Measurements from ENCODE around the gene CD163L1. TPM values are rescaled to one million over a fixed set of nuclear protein-coding genes. Genes with fewer than 3 reads are reported as not detected.
"Not testable (repeated sequence)": the region's sequence is repeated elsewhere in the genome, so short reads cannot be mapped to it uniquely, and the experiment has no call there.

CD163L1 gene
- total RNA-seq, 2 experiments from 2014 or later, result not detected

- ChIA-PET POLR2A (no interaction called here), CTCF (no interaction called here)
Observed at GRCh38 chr12:7344833-7345606, 98.9 kb downstream of the CD163L1 start.

- CTCF ChIA-PET, result no interaction called here
- POLR2A ChIA-PET, result no interaction called here
Observed at GRCh38 chr12:7339675-7340074, 104.3 kb downstream of the CD163L1 start.

- CTCF ChIA-PET, POLR2A ChIA-PET: not testable (repeated sequence)
Observed at GRCh38 chr12:7337790-7338189, 106.2 kb downstream of the CD163L1 start.

DNA sequence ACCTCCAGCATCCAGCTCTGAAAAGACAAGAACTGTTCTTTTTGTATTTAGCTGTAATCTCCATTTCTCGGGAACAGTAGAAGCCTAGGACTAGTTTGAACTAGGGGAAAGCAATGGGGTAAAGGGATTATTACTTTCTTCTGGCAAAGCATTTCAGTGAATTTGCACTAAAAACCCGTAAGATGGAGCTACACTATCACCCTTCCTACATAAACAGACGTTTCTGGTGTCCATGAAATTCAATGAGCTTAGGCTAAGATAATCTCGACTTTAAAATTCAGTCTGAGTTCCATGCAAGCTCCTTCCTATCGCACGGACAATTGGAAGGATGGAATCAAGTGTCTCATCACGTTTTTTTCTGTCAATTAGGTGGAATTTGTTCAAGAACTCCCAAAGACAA, 116.0 kb downstream of the CD163L1 start:
- ChIA-PET CTCF (no interaction called here), POLR2A (no interaction called here)

DNA sequence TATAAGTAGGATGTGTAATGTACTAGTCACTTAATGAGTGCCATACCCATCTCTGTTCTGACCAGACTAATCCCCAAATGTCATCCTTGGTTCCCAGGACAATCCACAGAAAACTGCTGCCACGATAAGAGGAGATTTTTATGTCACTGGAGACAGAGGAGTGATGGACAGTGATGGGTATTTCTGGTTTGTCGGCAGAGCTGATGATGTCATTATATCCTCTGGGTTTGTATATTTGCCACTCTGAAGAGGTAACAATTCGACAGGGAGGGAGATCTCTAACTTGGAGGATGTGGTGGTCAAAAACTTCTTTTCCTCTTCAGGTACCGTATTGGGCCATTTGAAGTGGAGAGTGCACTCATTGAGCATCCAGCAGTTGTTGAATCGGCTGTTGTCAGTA, 119.8 kb downstream of the CD163L1 start:
- ChIA-PET CTCF (no interaction called here), POLR2A (no interaction called here)

DNA sequence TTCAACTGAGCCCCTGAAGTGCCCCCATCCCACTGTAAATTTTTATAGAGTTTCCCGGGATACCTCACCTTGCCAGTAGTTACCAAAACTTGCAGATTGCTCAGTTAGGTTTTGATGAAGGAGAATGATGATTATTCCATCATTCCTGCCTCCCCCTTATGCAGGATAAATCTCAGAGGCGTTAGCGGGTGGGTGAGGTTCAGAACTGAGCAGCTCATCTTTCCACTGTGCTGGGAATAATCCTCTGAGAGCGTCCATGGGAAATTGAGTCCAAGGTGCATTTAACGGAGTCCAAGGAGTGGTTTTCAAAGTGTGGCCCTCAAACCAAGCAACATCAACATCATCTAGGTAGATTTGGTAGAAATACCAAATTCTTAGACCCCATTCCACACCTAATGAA, 121.4 kb downstream of the CD163L1 start:
- CTCF ChIA-PET, result interaction anchor here (0.7 kb wide), 1 partner anchor 45 kb away, joined by 3 read pairs; no protein-coding TSS in a partner anchor
- POLR2A ChIA-PET, result no interaction called here

DNA sequence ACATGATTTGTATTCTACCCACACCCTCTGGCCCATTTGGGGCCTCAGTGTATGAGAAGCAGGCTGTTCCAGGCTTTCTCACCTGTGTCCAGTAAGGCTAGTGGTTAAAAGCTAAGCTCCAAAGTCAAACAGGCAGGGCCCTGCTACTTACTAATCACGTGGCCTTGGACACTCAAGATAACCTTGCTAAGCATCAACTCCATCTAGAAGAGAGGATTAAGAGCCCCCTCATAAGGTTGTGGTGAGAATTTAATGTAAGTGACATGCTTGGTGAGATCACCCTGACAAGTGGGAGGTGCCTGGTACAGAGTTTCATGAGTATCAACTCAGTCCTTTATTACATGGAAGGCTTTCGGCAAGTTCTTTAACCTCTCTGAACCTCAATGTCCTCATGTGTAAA, 122.3 kb downstream of the CD163L1 start:
- ChIA-PET CTCF (no interaction called here), POLR2A (no interaction called here)

- POLR2A ChIA-PET, result no interaction called here
- CTCF ChIA-PET, result no interaction called here
Observed at GRCh38 chr12:7319930-7320329, 124.0 kb downstream of the CD163L1 start.

DNA sequence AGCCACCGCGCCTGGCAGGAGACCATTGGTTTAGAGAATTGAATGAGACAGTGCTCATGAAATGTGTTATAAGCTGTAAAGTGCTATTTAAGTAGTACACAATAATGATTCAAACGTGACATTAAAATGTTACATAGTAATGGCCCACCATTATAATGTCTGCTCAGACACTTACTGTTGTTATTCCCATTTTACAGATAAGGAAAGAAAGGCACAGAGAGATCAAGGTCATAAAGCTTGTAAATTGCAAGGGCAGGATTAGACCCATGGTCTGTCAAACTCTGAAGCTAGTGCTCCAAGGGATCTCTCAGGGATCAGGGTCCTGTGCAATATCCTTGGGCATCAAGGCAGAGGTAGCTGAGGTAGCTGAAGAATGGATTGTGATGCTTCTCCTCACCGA, 133.9 kb downstream of the CD163L1 start:
- ChIA-PET CTCF (no interaction called here), POLR2A (no interaction called here)

Other genes with a start within 250 kb of the CD163L1 start
- gene ACSM4, start 140.1 kb downstream of the CD163L1 start, total RNA-seq, result not detected
- not detected for gene CD163, start 59.6 kb upstream of the CD163L1 start, total RNA-seq
- not detected for gene APOBEC1, start 221.8 kb upstream of the CD163L1 start, total RNA-seq

Measured in activated CD8-positive, alpha-beta memory T cell treated with anti-CD3 and anti-CD28 coated beads for 36 hours (primary cell).